Heart left ventricle (tissue), 13 donors: ENCODE results near the gene SEPSECS.
A peak's percentile ranks its signal among the peaks of the same experiment; 100 is the strongest.

Experiments used
- CTCF ChIP-seq, 12 donors: fragments of 200-600 bp; sonication (generic) in 4 of 12; IDR thresholded peaks; one replicate each; pipeline versions ENCODE4 v1.5.0 to v1.8.0; 2018 to 2022; ENCODE audit warnings: antibody characterized with exemption in 12 of 12, mild to moderate bottlenecking in 5 of 12
- POLR2A ChIP-seq, 2 donors: fragments of 450-650 bp; IDR thresholded peaks; one replicate each; pipeline ENCODE4 v1.6.1; 2017; ENCODE audit warnings: antibody characterized with exemption in 2 of 2, mild to moderate bottlenecking in 2 of 2, moderate library complexity in 2 of 2
- donor health status: ischemic (EF 13 %, LVEDD 7.1; RV severe dilation, severe dysfunction).
- donor health status: DM: no; HTN: yes; CAD: no.
- donor health status: DM: no; HTN: no; CAD: no.
- donor health status: ischemic (EF 25% LVEDD 6.9; RV normal size, moderate dysfunction).
- donor health status: ischemic (EF 25% LVEDD 5.7; RV mildly dilated, moderate dysfunction).
- donor health status: ischemic (EF 35%, LVEDD 5.7; RV mildly dilated, moderate dysfunction).
- donor health status: nonischemic (EF 11% LVEDD 7.7; RV severe dilation, severe dysfunction).
- donor health status: DM: yes; HTN: yes; CAD: no.
- donor health status: PGD.
- donor health status: ischemic (EF 29% LVEDD 5.4; RV normal size, mild dysfunction).
- donor health status: nonischemic (EF 23%, LVEDD 6.1; RV moderate dilation, normal function).

DNA sequence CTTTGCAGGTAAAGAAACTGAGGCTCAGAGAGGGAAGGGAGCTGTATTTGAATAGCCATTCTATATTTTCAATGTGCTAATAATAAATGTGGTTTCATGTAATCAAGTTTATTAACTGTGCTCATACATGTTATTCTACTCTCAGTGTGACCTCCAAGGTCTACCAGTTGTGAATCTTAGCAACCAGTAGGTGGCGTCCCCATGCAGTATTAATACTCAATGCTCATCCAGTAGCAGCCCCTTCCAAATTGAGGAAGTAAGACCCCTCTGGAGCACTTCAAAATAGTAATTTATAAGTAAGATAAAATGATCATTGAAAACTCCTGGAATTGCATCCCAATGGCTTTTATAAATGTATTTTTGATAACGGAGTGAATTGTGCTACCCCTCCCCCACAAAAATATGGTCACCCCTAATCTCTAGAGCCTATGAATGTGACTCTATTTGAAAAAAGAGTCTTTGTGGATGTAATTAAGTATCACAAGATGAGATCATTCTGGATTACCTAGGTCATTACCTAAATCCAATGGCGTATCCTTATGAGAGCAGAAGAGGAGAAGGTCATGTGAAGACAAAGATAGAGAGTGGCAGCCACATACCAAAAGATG is 20.4 kb upstream of the SEPSECS start:
- peak; percentile 28 to 64 (median 51) for TF ChIP-seq CTCF (IDR thresholded peaks at IDR 0.05)
- no peak for TF ChIP-seq POLR2A (IDR thresholded peaks at IDR 0.05)
